MM.1S (cell line): ENCODE data around the gene IFRD2.

Experiments
- DNase-seq: peaks from one replicate; pipeline ENCODE4 v3.0.0-alpha.2; 2015
- H2AFZ ChIP-seq: fragments of 300-600 bp; sonication (generic); 2 replicates; pipeline ENCODE4 v1.6.0; 2016; ENCODE audit warnings: antibody characterized with exemption, low read length
- H3F3A ChIP-seq: fragments of 300-600 bp; sonication (generic); 2 replicates; pipeline ENCODE4 v1.6.1; 2016; ENCODE audit warnings: mild to moderate bottlenecking, antibody characterized with exemption, low read length, moderate library complexity, mixed read lengths; ENCODE audit not compliant: insufficient read depth
- H3K27ac ChIP-seq: fragments of 300-600 bp; sonication (generic); 2 replicates; pipeline ENCODE4 v1.5.1; 2016; ENCODE audit warnings: mild to moderate bottlenecking, low read length
- H3K27me3 ChIP-seq: fragments of 300-600 bp; sonication (generic); replicated peaks from 2 replicates; pipeline ENCODE4 v1.6.0; 2016; ENCODE audit warnings: low read length; ENCODE audit not compliant: insufficient read depth
- H3K36me3 ChIP-seq: fragments of 300-600 bp; sonication (generic); replicated peaks from 2 replicates; pipeline ENCODE4 v1.6.1; 2016; ENCODE audit warnings: mild to moderate bottlenecking, low read length, mixed read lengths; ENCODE audit not compliant: insufficient read depth
- H3K4me1 ChIP-seq: fragments of 300-600 bp; sonication (generic); 2 replicates; pipeline ENCODE4 v1.6.1; 2016; ENCODE audit warnings: low read length, mixed read lengths
- H3K4me2 ChIP-seq: fragments of 300-600 bp; sonication (generic); 2 replicates; pipeline ENCODE4 v1.6.0; 2016; ENCODE audit warnings: low read depth, low read length
- H3K4me3 ChIP-seq: fragments of 300-600 bp; sonication (generic); 2 replicates; pipeline ENCODE4 v1.5.1; 2016; ENCODE audit warnings: low read length, mixed read lengths
- H3K79me2 ChIP-seq: fragments of 300-600 bp; sonication (generic); 2 replicates; pipeline ENCODE4 v1.6.1; 2016; ENCODE audit warnings: mixed run types, low read length, mixed read lengths
- H3K9ac ChIP-seq: fragments of 300-600 bp; sonication (generic); 2 replicates; pipeline ENCODE4 v1.6.1; 2016; ENCODE audit warnings: low read length, mixed read lengths
- H3K9me2 ChIP-seq: fragments of 300-600 bp; sonication (generic); replicated peaks from 2 replicates; pipeline ENCODE4 v1.6.1; 2016; ENCODE audit warnings: mild to moderate bottlenecking, low read length, mixed read lengths; ENCODE audit not compliant: insufficient read depth
- H3K9me3 ChIP-seq: fragments of 300-600 bp; sonication (generic); replicated peaks from 2 replicates; pipeline ENCODE4 v1.6.1; 2016; ENCODE audit warnings: mild to moderate bottlenecking, low read length, mixed read lengths; ENCODE audit not compliant: insufficient read depth
- H4K20me1 ChIP-seq: fragments of 300-600 bp; sonication (generic); 2 replicates; pipeline ENCODE4 v1.6.1; 2016; ENCODE audit warnings: mild to moderate bottlenecking, low read length, moderate library complexity, mixed read lengths; ENCODE audit not compliant: insufficient read depth
- CTCF ChIP-seq: fragments of 300-600 bp; sonication (generic); IDR thresholded peaks from 2 replicates; pipeline ENCODE4 v1.5.1; 2016; ENCODE audit warnings: antibody characterized with exemption, low read length, mixed read lengths
- EZH2 ChIP-seq: fragments of 300-600 bp; sonication (generic); optimal IDR thresholded peaks from 2 replicates; pipeline ENCODE3; 2017; ENCODE audit warnings: low read depth, mild to moderate bottlenecking, antibody characterized with exemption, low read length, mixed read lengths
- EZH2phosphoT487 ChIP-seq: fragments of 300-600 bp; sonication (generic); IDR thresholded peaks from 2 replicates; pipeline ENCODE4 v1.6.1; 2018; ENCODE audit warnings: antibody characterized with exemption, low read length

The IFRD2 gene

GRCh38 chr3:50323614-50324199 lies 31.5 kb upstream of the IFRD2 start:
- DNase-seq = no peak
- Histone ChIP-seq H3K27me3 (no peaks in the 10 kb centered on the region), H2AFZ (no peak overlapping the region), H3K36me3 (no peaks in the 10 kb centered on the region), H3K4me1 (0 out of 2 replicates have a peak, but pooled peaks cover 7% of the 10 kb centered on the region), H3K4me3 (no peak overlapping the region), H3K79me2 (peaks cover 37% of the 10 kb centered on the region), H3K4me2 (no peak overlapping the region), H3K27ac (no peak overlapping the region), H3K9me2 (no peaks in the 10 kb centered on the region), H3K9ac (no peak overlapping the region), H3K9me3 (no peaks in the 10 kb centered on the region), H4K20me1 (no peaks in the 10 kb centered on the region), H3F3A (peaks cover 5% of the 10 kb centered on the region; the same call in 1 of the 2 replicates)
- TF ChIP-seq CTCF (no peak), EZH2phosphoT487 (no peak), EZH2 (no peak)

- 0 out of 2 replicates have a peak, but pooled peaks cover 7% of the 10 kb centered on the region for H3K4me1 ChIP-seq
- no peaks in the 10 kb centered on the region for H3K9me3 ChIP-seq
- no peaks in the 10 kb centered on the region for H3K9me2 ChIP-seq
- TF ChIP-seq EZH2 (no peak), EZH2phosphoT487 (no peak), CTCF (no peak)
- no peak overlapping the region for H2AFZ ChIP-seq
- no peaks in the 10 kb centered on the region for H3K27me3 ChIP-seq
- H3K79me2 ChIP-seq = peaks cover 37% of the 10 kb centered on the region
- H4K20me1 ChIP-seq = no peaks in the 10 kb centered on the region
- no peaks in the 10 kb centered on the region; the same call in 1 of the 2 replicates for H3F3A ChIP-seq
- no peaks in the 10 kb centered on the region for H3K36me3 ChIP-seq
- H3K9ac ChIP-seq = no peak overlapping the region
- no peak overlapping the region for H3K4me3 ChIP-seq
- no peak for DNase-seq
- no peak overlapping the region for H3K4me2 ChIP-seq
- H3K27ac ChIP-seq = no peak overlapping the region
Measured at GRCh38 chr3:50323092-50323600, 30.9 kb upstream of the IFRD2 start.

GRCh38 chr3:50322386-50323091 lies 30.3 kb upstream of the IFRD2 start, which contains the start of gene HYAL2:
Gene HYAL2, minus strand, starts transcription at chr3:50322745. Its CDS starts 2,256 bp downstream, at chr3:50320489.
- peak within 1 kb of the TSS; percentile 80 for H3K27ac ChIP-seq
- H3K4me2 ChIP-seq = peak within 1 kb of the TSS; percentile 75
- peak within 1 kb of the TSS; percentile 91 for H2AFZ ChIP-seq
- H3K9me2 ChIP-seq = no peaks in the 10 kb centered on the region
- H4K20me1 ChIP-seq = no peaks in the 10 kb centered on the region
- peak within 1 kb of the TSS; percentile 95 for H3K9ac ChIP-seq
- H3K79me2 ChIP-seq = peaks cover 32% of the 10 kb centered on the region
- H3K4me3 ChIP-seq = peak within 1 kb of the TSS; percentile 83
- H3K27me3 ChIP-seq = no peaks in the 10 kb centered on the region
- TF ChIP-seq CTCF (no peak), EZH2 (no peak), EZH2phosphoT487 (no peak)
- H3F3A ChIP-seq = no peaks in the 10 kb centered on the region
- no peak for DNase-seq
- H3K4me1 ChIP-seq = 0 out of 2 replicates have a peak, but pooled peaks cover 7% of the 10 kb centered on the region
- no peaks in the 10 kb centered on the region for H3K36me3 ChIP-seq
- H3K9me3 ChIP-seq = no peaks in the 10 kb centered on the region
